Natural killer cell (primary cell): ENCODE data around the gene FXN. TPM values are rescaled to one million over a fixed set of nuclear protein-coding genes. Genes with fewer than 3 reads are reported as not detected.
A peak's percentile ranks its signal among the peaks of the same experiment; 100 is the strongest.

Experiments
- ATAC-seq, 3 donors: fragments of 150-1000 bp in 2 of 3; fragments of 200-7000 bp in 1 of 3; cut with Tn5 transposase; 1 replicate in 1 of 3; 2 replicates in 2 of 3; pipeline ENCODE4 v1.10.0; 2021; ENCODE audit warnings: mild to moderate bottlenecking in 2 of 3, moderate library complexity in 2 of 3
- DNase-seq, 2 donors: peaks; one replicate each; pipeline versions ENCODE4 v3.0.0 to v3.0.0-alpha.2; 2013 to 2021; ENCODE audit warnings: mixed read lengths in 1 of 2
- H3K27ac ChIP-seq: one replicate; pipeline ENCODE4 v1.5.1; 2013; ENCODE audit warnings: mild to moderate bottlenecking, low read length
- H3K27me3 ChIP-seq: one replicate; pipeline ENCODE4 v1.6.1; 2013; ENCODE audit warnings: low read length; ENCODE audit not compliant: control insufficient read depth, insufficient read depth
- H3K36me3 ChIP-seq: one replicate; pipeline ENCODE4 v1.6.1; 2013; ENCODE audit warnings: low read length; ENCODE audit not compliant: control insufficient read depth, insufficient read depth
- H3K4me1 ChIP-seq: one replicate; pipeline ENCODE4 v1.6.1; 2013; ENCODE audit warnings: low read length; ENCODE audit not compliant: control insufficient read depth, insufficient read depth
- H3K4me3 ChIP-seq: one replicate; pipeline ENCODE4 v1.5.1; 2013; ENCODE audit warnings: low read length
- H3K9me3 ChIP-seq: one replicate; pipeline ENCODE4 v1.6.1; 2013; ENCODE audit warnings: low read length; ENCODE audit not compliant: control insufficient read depth, insufficient read depth
- H3K27ac Mint-ChIP-seq, 2 donors: one replicate each; pipeline ENCODE4 v1.8.0; 2022; ENCODE audit warnings: mild to moderate bottlenecking in 2 of 2, mixed read lengths in 2 of 2, moderate library complexity in 1 of 2
- H3K27me3 Mint-ChIP-seq, 2 donors: one replicate each; pipeline ENCODE4 v1.8.0; 2022; ENCODE audit warnings: low read depth in 2 of 2, mixed read lengths in 2 of 2
- H3K36me3 Mint-ChIP-seq: one replicate; pipeline ENCODE4 v1.8.0; 2022; ENCODE audit warnings: mixed read lengths
- H3K4me1 Mint-ChIP-seq, 2 donors: one replicate each; pipeline ENCODE4 v1.8.0; 2022; ENCODE audit warnings: mixed read lengths in 2 of 2
- H3K4me3 Mint-ChIP-seq: one replicate; pipeline ENCODE4 v1.8.0; 2022; ENCODE audit warnings: mild to moderate bottlenecking, moderate library complexity, mixed read lengths
- H3K9me3 Mint-ChIP-seq, 2 donors: one replicate each; pipeline ENCODE4 v1.8.0; 2022; ENCODE audit warnings: mixed read lengths in 2 of 2
- CTCF ChIP-seq: fragments of 200-600 bp; IDR thresholded peaks from one replicate; pipeline ENCODE4 v1.8.0; 2022; ENCODE audit warnings: antibody characterized with exemption
- WGBS: methylation state at CpG from one replicate; pipeline ENCODE4 v1.1.7; 2013; ENCODE audit warnings: missing lambda C conversion rate; ENCODE audit not compliant: insufficient coverage; 5-methylcytosine and 5-hydroxymethylcytosine counted together
- intact Hi-C: fragments of 100-400 bp; cut with micrococcal nuclease; formaldehyde crosslinking; loops from one replicate; pipeline ENCODE4 v1.14.2; 2022
- total RNA-seq, 4 donors: library from RNA; stranded (reverse); fragments of 120-200 nt in 1 of 4; gene quantifications; one replicate each; pipeline versions ENCODE4 v1.2.3 to v1.2.4, GENCODE V29; 2013 to 2022

FXN gene
- total RNA-seq, 3 donors from 2014 or later (not counting 1 experiment from before 2014, with no cell fraction given), result 11.5 to 19.4 (median 18.9) TPM

- DNase-seq, result peak; percentile 28 to 82
- no peaks in the 10 kb centered on the region for H3K36me3 ChIP-seq
Observed at GRCh38 chr9:68999393-69000105, 36.0 kb upstream of the FXN start.

GRCh38 chr9:69001921-69002320, 33.6 kb upstream of the FXN start:
- ATAC-seq (no peak), DNase-seq (no peak)
- Mint-ChIP-seq H3K4me3 (no peak overlapping the region), H3K27ac (no peak overlapping the region), H3K36me3 (no peaks in the 10 kb centered on the region), H3K27me3 (peaks cover 0 to 3% of the 10 kb centered on the region in 2 donors), H3K9me3 (no peaks in the 10 kb centered on the region), H3K4me1 (peaks cover 20% of the 10 kb centered on the region in 2 donors)
- no peaks in the 10 kb centered on the region for H3K36me3 ChIP-seq
- no peaks in the 10 kb centered on the region for H3K27me3 ChIP-seq
- no peak for TF ChIP-seq CTCF
- intact Hi-C loops, result no loop called here
- peaks cover 15% of the 10 kb centered on the region for H3K4me1 ChIP-seq
- H3K27ac ChIP-seq, result no peak overlapping the region
- no peak overlapping the region for H3K4me3 ChIP-seq
- H3K9me3 ChIP-seq, result no peaks in the 10 kb centered on the region
- WGBS, result 79% methylated on average over 7 of the region's 8 CpGs

More at GRCh38 chr9:68999393-69000105, 36.0 kb upstream of the FXN start:
- H3K4me1 ChIP-seq, result peaks cover 15% of the 10 kb centered on the region
- H3K4me1 Mint-ChIP-seq, result peaks cover 30% of the 10 kb centered on the region in 2 donors
- H3K4me3 Mint-ChIP-seq, result no peak overlapping the region
- no peaks in the 10 kb centered on the region for H3K36me3 Mint-ChIP-seq
- peak; percentile 83 to 85 (median 84) for ATAC-seq
- intact Hi-C loops, result loop anchor here (1.0 kb wide), 1 partner anchor 415 kb away; no protein-coding TSS in a partner anchor
- H3K27me3 ChIP-seq, result no peaks in the 10 kb centered on the region
- WGBS, result 39% methylated on average over 8 of the region's 10 CpGs
- peak overlapping the region; percentile 26 to 30 for H3K27ac Mint-ChIP-seq
- peak; percentile 78 for TF ChIP-seq CTCF
- H3K27ac ChIP-seq, result no peak overlapping the region
- no peaks in the 10 kb centered on the region for H3K9me3 ChIP-seq
- peaks cover 0 to 3% of the 10 kb centered on the region in 2 donors for H3K27me3 Mint-ChIP-seq
- H3K4me3 ChIP-seq, result no peak overlapping the region
- no peaks in the 10 kb centered on the region for H3K9me3 Mint-ChIP-seq

GRCh38 chr9:69003051-69003450, 32.5 kb upstream of the FXN start:
- ATAC-seq (no peak), DNase-seq (no peak)
- intact Hi-C loops, result no loop called here
- no peak for TF ChIP-seq CTCF
- H3K36me3 Mint-ChIP-seq, result no peaks in the 10 kb centered on the region
- peaks cover 17 to 18% of the 10 kb centered on the region in 2 donors for H3K4me1 Mint-ChIP-seq
- H3K36me3 ChIP-seq, result no peaks in the 10 kb centered on the region
- H3K4me3 Mint-ChIP-seq, result no peak overlapping the region
- H3K27ac Mint-ChIP-seq, result no peak overlapping the region
- no peaks in the 10 kb centered on the region for H3K9me3 ChIP-seq
- no peaks in the 10 kb centered on the region for H3K9me3 Mint-ChIP-seq
- no peak overlapping the region for H3K4me3 ChIP-seq
- WGBS, result 76% methylated on average over 8 of the region's 8 CpGs
- peaks cover 0 to 3% of the 10 kb centered on the region in 2 donors for H3K27me3 Mint-ChIP-seq
- H3K4me1 ChIP-seq, result peaks cover 14% of the 10 kb centered on the region
- no peak overlapping the region for H3K27ac ChIP-seq
- H3K27me3 ChIP-seq, result no peaks in the 10 kb centered on the region
